ENCODE results near the gene TLE1. TPM values are rescaled to one million over a fixed set of nuclear protein-coding genes. Genes with fewer than 3 reads are reported as not detected.

TLE1 gene
- total RNA-seq, 4 donors from 2014 or later, result 51.5 to 77.3 (median 62.2) TPM

DNA sequence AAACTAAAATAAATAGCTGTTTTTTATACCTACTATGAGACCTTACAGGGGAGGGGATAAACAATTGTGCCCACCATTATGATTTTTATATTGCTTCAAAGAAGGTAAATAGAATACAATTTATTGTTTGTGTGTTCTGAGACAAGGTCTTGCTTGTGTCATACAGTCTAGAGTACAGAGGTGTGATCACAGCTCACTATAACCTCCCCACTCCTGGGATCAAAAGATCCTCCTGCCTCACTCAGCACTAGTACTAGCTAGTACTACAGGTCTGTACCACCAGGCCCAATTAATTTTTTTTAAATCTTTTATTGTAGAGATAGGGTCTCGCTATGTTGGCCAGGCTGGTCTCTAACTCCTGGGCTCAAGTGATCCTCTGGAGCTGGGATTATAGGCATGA lies 11.3 kb downstream of the TLE1 start:
- H3K9me3 ChIP-seq, result no peaks in the 10 kb centered on the region
- TF ChIP-seq, protein P1, sequence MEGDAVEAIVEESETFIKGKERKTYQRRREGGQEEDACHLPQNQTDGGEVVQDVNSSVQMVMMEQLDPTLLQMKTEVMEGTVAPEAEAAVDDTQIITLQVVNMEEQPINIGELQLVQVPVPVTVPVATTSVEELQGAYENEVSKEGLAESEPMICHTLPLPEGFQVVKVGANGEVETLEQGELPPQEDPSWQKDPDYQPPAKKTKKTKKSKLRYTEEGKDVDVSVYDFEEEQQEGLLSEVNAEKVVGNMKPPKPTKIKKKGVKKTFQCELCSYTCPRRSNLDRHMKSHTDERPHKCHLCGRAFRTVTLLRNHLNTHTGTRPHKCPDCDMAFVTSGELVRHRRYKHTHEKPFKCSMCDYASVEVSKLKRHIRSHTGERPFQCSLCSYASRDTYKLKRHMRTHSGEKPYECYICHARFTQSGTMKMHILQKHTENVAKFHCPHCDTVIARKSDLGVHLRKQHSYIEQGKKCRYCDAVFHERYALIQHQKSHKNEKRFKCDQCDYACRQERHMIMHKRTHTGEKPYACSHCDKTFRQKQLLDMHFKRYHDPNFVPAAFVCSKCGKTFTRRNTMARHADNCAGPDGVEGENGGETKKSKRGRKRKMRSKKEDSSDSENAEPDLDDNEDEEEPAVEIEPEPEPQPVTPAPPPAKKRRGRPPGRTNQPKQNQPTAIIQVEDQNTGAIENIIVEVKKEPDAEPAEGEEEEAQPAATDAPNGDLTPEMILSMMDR (IDR thresholded peaks at IDR 0.05), result no peak
- TF ChIP-seq EP300 (IDR thresholded peaks at IDR 0.05; ENCODE audit: low read depth), result no peak
- TF ChIP-seq POLR2A (IDR thresholded peaks at IDR 0.05), result no peak
- no peak for TF ChIP-seq POLR2AphosphoS5 (IDR thresholded peaks at IDR 0.05)
- H3K36me3 ChIP-seq, result peaks cover 0 to 6% (median 0%) of the 10 kb centered on the region in 4 donors
- 94% methylated on average over 1 of the region's 1 CpG; no CpG with 5 or more reads in 1 of the 2 donors for WGBS, 2 donors (ENCODE audit: low coverage in 1 of 2)
- no peaks in the 10 kb centered on the region for H3K27me3 ChIP-seq
- H3K4me1 ChIP-seq, result peaks cover 8 to 42% (median 11%) of the 10 kb centered on the region in 4 donors
- no peak for DNase-seq
- in situ Hi-C loops (cut with MboI; ENCODE audit: low pct_ligation_motif_present in 1 of 4, low pct_unique_long_range_greater_than_20kb in 1 of 4, low sequenced_read_pairs in 3 of 4), result loop anchor here in 2 of 4 donors (10.0 to 25.0 kb wide), 2 partner anchors 153 to 934 kb away; no protein-coding TSS in a partner anchor
- no peak overlapping the region for H3K27ac ChIP-seq
- intact Hi-C loops (cut with DNase I; ENCODE audit: low total_unique reads), result no loop called here
- H3K4me3 ChIP-seq, result no peak overlapping the region

GRCh38 chr9:81676395-81676794 lies 13.0 kb downstream of the TLE1 start:
- Histone ChIP-seq H3K4me1 (peaks cover 0 to 42% (median 3%) of the 10 kb centered on the region in 4 donors), H3K4me3 (no peak overlapping the region), H3K36me3 (peaks cover 0 to 5% (median 0%) of the 10 kb centered on the region in 4 donors), H3K27ac (no peak overlapping the region), H3K27me3 (no peaks in the 10 kb centered on the region), H3K9me3 (no peaks in the 10 kb centered on the region)
- no peak for DNase-seq
- in situ Hi-C loops (cut with MboI; ENCODE audit: low pct_ligation_motif_present in 1 of 4, low pct_unique_long_range_greater_than_20kb in 1 of 4, low sequenced_read_pairs in 3 of 4), result loop anchor here in 2 of 4 donors (10.0 to 25.0 kb wide), 2 partner anchors 152 to 936 kb away; no protein-coding TSS in a partner anchor
- intact Hi-C loops (cut with DNase I; ENCODE audit: low total_unique reads), result no loop called here
- WGBS, 2 donors (ENCODE audit: low coverage in 1 of 2), result 86 to 100% methylated on average over 1 to 2 of the region's 2 CpGs
- TF ChIP-seq POLR2AphosphoS5 (IDR thresholded peaks at IDR 0.05) (no peak), POLR2A (IDR thresholded peaks at IDR 0.05) (no peak), EP300 (IDR thresholded peaks at IDR 0.05; ENCODE audit: low read depth) (no peak)
- TF ChIP-seq, protein P1 (IDR thresholded peaks at IDR 0.05), result no peak

DNA sequence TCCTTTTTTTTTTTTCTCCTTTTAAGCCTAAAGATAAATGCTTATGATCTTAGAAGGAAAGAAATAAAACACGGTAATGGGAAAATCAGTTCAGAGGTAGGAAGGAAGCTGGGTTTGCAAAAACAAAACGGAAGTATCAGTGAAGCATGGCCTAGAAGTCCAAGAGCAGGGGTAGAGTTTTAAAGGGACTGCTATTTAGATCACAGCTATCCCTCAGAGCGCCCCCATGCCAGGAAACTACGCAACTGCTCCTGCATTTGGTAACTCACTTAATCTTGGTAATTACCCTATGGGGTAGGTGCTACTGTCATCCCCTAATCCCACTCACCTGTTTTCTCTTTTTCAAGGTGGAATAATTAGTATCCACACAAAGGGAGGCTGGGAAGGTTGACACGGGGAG lies 16.0 kb downstream of the TLE1 start:
- peaks cover 0 to 54% (median 9%) of the 10 kb centered on the region in 4 donors for H3K4me1 ChIP-seq
- in situ Hi-C loops (cut with MboI; ENCODE audit: low pct_ligation_motif_present in 1 of 4, low pct_unique_long_range_greater_than_20kb in 1 of 4, low sequenced_read_pairs in 3 of 4) (loop anchor here in 1 of 4 donors (10.0 kb wide), 1 partner anchor 149 kb away; no protein-coding TSS in a partner anchor), intact Hi-C loops (cut with DNase I; ENCODE audit: low total_unique reads) (no loop called here)
- 75 to 85% methylated on average over 4 to 5 of the region's 5 CpGs for WGBS, 2 donors (ENCODE audit: low coverage in 1 of 2)
- H3K36me3 ChIP-seq, result no peaks in the 10 kb centered on the region
- TF ChIP-seq, protein P1 (IDR thresholded peaks at IDR 0.05), result no peak
- no peak for TF ChIP-seq POLR2AphosphoS5 (IDR thresholded peaks at IDR 0.05)
- TF ChIP-seq POLR2A (IDR thresholded peaks at IDR 0.05), result no peak
- TF ChIP-seq EP300 (IDR thresholded peaks at IDR 0.05; ENCODE audit: low read depth), result no peak
- H3K4me3 ChIP-seq, result no peak overlapping the region
- no peaks in the 10 kb centered on the region for H3K9me3 ChIP-seq
- H3K27ac ChIP-seq, result no peak overlapping the region
- DNase-seq, result no peak
- no peaks in the 10 kb centered on the region for H3K27me3 ChIP-seq

DNA sequence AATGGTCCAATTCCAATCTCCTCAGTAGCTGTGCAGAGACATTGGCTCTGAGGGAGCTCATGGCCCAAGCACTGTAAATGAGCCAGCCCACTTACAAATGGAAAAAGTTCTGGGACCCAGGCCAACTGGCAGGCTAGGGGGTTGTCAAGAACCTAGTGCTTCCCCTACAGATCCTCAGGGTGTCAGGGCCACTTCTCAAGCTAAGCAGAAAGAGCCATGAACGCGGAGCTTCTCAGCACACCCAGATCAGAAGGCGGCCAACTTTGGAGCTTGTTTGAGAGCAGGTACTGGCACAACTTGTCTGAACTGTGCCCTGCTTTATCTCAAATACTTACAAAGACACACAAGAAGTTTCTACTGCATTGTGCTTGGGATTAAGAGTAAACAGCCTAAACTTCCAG lies 17.5 kb downstream of the TLE1 start:
- no peaks in the 10 kb centered on the region for H3K36me3 ChIP-seq
- DNase-seq, result peak; percentile 77
- peaks cover 0 to 54% (median 9%) of the 10 kb centered on the region in 4 donors for H3K4me1 ChIP-seq
- in situ Hi-C loops (cut with MboI; ENCODE audit: low pct_ligation_motif_present in 1 of 4, low pct_unique_long_range_greater_than_20kb in 1 of 4, low sequenced_read_pairs in 3 of 4) (loop anchor here in 1 of 4 donors (10.0 kb wide), 1 partner anchor 147 kb away; no protein-coding TSS in a partner anchor), intact Hi-C loops (cut with DNase I; ENCODE audit: low total_unique reads) (no loop called here)
- 62% methylated on average over 3 of the region's 3 CpGs; no CpG with 5 or more reads in 1 of the 2 donors for WGBS, 2 donors (ENCODE audit: low coverage in 1 of 2)
- TF ChIP-seq EP300 (IDR thresholded peaks at IDR 0.05; ENCODE audit: low read depth) (no peak), POLR2AphosphoS5 (IDR thresholded peaks at IDR 0.05) (peak; percentile 68 to 77 (median 76))
- H3K27me3 ChIP-seq, result no peaks in the 10 kb centered on the region
- H3K27ac ChIP-seq, result peak overlapping the region; percentile 14 to 62 (median 56)
- no peaks in the 10 kb centered on the region for H3K9me3 ChIP-seq
- no peak overlapping the region for H3K4me3 ChIP-seq

Measured in transverse colon (tissue), 4 donors.